Measurements from ENCODE around the gene AGAP1.
"Not testable (repeated sequence)": the region's sequence is repeated elsewhere in the genome, so short reads cannot be mapped to it uniquely, and the experiment has no call there.

The AGAP1 gene

GRCh38 chr2:236088368-236089057, 594.7 kb downstream of the AGAP1 start:
- no peak for DNase-seq (ENCODE audit: low read depth, low spot score)

DNA sequence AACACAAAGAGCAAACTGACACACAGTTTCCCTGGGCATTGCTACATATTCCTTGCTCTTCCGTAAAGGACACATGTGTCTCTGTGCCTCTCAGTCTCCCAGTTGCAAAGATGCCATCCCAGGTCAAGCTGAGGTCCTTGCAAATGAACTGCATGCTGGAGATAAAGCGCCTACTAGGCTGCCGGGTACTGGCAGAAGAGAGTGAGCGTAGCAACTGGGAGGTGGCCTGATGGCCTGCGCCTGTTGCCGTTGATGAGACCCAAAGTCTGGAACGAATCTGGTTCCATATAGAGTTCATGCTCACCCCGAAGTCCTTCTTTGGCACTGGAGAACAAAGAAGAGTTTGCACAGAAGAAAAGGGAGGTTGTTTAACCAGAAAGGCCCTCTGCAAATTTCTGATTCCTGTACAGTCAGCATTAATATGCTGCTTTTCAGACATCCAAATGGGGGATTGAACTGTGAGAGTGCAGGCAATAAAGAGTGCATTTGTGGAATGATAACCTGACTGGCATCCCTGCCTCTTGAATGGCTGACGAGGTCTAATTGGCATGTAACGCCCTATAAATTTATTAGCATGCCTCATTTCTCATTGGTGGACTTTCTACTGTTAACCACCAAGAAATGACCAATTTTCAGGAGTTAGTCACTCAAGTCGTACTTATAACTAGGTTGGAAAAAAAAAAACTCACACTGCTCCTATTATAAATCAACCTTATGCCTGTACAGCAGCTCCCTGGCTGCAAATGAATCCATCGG, 595.6 kb downstream of the AGAP1 start:
- no peak for DNase-seq (ENCODE audit: low read depth, low spot score)

- no peak for DNase-seq (ENCODE audit: low read depth, low spot score)
Observed at GRCh38 chr2:236090027-236090382, 596.2 kb downstream of the AGAP1 start.

DNA sequence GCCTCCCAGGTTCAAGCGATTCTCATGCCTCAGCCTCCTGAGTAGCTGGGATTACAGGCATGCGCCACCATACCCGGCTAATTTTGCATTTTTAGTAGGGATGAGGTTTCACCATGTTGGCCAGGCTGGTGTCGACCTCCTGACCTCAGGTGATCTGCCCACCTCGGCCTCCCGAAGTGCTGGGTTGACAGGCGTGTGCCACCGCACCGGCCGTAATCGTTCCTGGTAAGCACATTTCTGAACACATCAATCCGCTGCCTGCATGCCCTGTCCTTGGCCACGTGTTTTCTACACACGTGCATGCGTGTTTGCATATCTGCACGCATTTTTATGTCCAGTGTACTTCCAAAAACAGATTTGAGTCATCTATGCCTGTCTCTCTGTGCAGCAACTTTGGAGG, 597.0 kb downstream of the AGAP1 start:
- not testable (repeated sequence) for DNase-seq (ENCODE audit: low read depth, low spot score)

DNA sequence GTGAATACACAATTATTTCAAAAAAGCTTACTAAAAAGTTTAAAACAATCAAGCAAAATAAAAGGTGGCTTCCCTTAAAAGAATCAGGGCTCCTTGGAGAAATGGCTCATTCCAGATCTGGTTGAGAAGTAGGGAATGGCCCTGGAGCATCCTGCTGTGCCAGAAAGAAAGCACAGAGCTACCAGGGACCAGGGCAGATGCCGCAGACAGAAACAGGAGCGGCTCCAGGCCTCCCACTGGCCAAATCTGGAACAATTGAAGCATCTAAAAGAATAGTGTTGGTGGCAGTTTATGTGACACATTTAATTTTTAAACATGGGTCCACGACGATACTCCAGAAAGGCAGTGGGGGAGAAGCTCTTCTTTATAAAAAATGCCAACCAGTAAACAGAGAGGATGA, 598.9 kb downstream of the AGAP1 start:
- no peak for DNase-seq (ENCODE audit: low read depth, low spot score)

GRCh38 chr2:236093134-236093533, 599.3 kb downstream of the AGAP1 start:
- no peak for DNase-seq (ENCODE audit: low read depth, low spot score)

DNA sequence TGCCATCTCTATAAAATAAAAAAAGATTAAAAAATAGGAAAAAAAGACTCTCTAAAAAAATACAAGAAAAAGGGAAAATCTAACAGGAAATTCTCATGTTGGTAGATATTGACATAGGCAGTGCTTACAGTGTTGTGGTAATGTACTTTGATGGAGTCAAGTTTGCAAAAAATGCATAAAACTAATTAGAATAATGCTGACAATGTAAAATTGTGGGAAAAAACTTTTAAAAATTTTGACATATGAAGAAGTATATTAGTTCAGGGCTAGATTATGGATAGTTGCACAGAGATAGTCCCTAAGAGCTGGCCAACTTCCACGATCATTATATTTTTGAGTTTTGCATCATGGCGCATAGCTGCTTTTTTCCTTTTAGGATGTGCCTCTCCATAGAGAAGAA, 601.7 kb downstream of the AGAP1 start:
- DNase-seq (ENCODE audit: low read depth, low spot score) = no peak

DNA sequence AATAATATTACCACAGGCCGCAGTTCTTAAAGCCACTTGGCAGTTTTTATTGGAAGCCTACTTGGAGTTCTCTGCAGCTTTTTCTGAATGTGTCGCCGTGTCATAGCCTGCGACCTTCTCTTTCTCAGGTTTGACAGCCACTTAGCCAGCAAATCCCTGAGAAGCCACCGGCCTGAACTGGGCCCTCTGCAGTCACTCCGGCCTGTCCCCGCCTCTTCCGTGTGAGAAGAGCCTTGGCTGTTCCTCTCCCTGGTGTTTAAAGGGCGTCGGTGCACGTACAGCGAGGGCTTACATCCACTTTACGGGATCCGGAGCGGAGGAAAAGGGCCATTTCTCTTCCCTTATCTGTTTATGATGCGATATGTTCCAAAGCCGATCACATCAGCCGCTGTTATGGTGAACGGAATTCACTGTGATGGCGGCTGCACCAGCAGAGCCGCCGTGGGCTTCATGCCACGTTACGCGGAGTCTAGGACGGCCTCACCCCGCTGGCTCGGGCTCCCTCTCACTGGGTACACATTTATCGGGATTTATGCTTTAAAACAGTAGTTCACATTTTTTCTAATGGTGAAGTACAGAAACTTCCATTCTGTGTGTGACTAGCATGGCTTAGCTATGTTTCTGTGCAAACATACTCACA, 607.6 kb downstream of the AGAP1 start:
- no peak for DNase-seq (ENCODE audit: low read depth, low spot score)

DNA sequence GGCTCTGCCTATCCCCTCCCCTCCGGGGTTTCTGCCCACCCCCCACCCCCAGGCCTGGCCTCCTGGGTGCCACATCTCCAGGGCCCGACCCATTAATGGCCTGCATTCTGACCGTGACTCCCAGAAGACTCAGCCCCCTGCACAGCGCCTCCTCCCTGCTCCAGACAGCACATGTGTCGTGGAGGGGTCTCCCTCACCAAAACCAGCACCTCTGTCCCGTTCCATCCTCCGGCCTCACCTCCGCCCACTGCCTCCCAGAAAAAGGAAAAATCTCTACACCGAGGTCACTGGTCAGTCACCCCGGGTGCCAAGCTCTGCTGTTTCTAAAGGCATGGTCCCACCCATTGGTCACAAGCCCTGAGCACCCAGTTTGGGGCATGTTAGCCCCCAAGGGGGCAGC, 609.1 kb downstream of the AGAP1 start:
- DNase-seq (ENCODE audit: low read depth, low spot score) = no peak

DNA sequence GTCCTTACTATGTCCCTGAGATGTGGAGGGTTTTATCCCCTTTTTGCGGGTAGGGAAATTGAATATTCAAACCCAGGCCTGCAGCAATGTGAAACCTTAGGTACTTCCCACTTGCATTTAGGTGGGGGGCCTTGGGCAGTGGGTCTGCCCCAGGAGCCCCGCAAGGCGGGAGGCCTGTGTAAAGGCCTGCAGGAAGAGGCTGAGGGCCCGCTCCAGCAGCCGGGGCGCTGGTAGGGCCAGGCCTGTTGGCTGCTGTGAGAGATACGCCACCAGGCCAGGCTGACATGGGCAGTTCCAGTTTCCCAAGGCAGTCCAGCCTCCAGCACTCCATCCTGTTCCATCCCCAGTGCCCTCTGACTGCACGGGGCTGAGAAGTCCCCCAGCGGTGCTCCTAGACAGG, 610.1 kb downstream of the AGAP1 start:
- DNase-seq (ENCODE audit: low read depth, low spot score) = no peak

DNA sequence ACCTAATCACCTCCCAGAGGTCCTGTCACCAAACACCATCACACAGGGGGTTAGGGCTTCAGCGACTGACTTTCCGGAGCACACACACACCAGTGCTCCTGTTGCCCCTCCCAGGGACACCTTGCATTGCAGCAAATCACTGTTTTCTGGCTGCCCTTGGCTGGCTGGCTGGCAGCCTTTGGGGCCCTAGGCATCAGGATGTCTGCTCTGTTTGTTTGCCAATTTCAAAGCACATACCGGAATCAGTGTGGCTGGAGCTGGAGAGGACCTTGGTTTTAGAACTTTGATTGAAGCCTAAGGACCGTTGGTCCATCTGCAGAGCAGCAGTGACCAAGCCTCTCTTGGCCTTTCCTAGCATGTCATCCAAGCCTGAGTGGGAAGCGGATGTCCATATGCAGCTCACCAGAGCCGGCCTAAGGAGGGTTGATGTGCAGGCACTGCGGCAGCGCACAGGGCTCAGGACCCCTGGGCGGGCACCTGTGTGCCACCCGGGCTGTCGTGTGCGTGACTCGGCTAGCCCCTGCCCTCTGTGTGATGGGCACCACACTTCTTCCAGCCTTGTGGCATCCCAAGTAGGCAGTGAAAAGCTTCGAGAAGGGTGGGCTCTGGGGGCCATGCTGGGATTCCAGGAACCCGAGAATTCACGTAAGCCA, 612.2 kb downstream of the AGAP1 start:
- no peak for DNase-seq (ENCODE audit: low read depth, low spot score)

GRCh38 chr2:236106761-236107160, 612.9 kb downstream of the AGAP1 start:
- DNase-seq (ENCODE audit: low read depth, low spot score) = no peak

- no peak for DNase-seq (ENCODE audit: low read depth, low spot score)
Observed at GRCh38 chr2:236107536-236107935, 613.7 kb downstream of the AGAP1 start.

DNA sequence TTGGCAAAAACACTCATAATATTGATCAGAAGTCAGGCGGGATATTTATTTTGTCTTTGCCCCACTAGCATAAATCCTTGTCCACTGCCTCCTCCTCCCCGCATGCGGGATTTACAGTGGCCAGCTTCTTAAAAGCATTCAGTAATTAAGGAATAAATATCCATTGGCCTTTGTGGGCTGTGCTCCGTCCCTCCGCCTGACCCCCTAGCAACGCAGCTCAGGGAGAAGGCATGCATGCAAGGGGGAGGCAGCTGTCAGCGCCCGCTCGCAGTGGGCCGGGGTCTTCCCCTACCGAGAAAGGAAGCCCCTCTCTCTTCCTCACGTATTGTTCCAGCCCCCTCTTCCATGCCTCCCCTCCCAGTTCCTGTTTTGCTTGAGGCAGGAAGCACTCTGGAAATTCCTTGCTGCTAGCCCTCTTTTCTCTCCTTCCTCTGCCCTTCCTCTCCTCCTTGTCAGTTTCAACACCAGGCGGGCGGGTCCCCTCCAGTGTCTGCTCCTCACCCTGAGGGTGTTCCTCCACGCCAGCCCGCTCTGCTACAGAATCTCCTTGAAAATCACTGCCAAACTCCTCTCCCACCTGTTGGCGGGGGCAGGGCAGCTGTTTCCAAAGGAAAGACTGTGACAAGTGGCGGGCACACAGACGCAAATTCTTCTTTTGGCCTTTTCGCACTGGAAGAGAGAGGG, 614.2 kb downstream of the AGAP1 start:
- DNase-seq (ENCODE audit: low read depth, low spot score) = no peak

GRCh38 chr2:236109061-236109460, 615.2 kb downstream of the AGAP1 start:
- DNase-seq (ENCODE audit: low read depth, low spot score) = no peak

GRCh38 chr2:236109473-236109872, 615.6 kb downstream of the AGAP1 start:
- no peak for DNase-seq (ENCODE audit: low read depth, low spot score)

DNA sequence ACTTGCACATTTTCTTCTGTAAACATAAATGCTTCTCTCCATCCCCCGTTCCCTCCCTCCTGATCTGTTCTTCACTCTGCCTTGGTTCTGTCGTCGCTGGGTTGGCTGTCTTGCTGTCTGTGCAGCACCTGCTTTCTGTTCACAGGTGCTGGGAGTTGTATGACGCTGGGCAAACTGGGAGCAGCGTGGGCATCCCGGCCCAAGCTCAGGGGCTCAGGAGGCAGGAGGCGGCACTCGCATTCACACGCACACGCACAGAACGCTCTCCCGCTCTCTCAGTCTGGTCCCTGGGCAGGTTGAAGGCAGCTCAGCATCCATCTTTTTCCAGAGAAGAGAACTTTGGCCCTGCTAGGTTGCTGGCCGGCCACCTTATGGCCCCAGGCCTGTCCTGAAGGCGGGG, 618.6 kb downstream of the AGAP1 start:
- DNase-seq (ENCODE audit: low read depth, low spot score) = no peak

DNA sequence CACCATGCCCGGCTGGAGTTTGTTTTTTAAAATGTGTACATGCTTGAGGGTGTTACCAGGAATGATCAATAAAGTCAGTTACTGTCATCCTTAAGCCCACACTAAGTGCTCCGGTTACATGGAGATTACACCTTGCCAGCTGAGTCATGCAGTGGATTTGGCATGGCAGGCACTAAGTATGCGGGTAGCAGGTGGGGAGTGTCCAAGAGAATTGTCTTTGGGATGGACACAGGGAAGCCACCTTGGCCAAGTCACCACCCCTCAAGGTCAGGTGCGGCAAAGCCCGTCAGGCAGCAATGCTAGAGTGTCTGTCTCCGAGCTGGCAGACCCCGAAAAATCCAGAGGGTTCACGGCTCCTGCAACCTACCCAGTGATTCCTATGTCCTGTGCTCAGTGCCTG, 619.6 kb downstream of the AGAP1 start:
- no peak for DNase-seq (ENCODE audit: low read depth, low spot score)

DNA sequence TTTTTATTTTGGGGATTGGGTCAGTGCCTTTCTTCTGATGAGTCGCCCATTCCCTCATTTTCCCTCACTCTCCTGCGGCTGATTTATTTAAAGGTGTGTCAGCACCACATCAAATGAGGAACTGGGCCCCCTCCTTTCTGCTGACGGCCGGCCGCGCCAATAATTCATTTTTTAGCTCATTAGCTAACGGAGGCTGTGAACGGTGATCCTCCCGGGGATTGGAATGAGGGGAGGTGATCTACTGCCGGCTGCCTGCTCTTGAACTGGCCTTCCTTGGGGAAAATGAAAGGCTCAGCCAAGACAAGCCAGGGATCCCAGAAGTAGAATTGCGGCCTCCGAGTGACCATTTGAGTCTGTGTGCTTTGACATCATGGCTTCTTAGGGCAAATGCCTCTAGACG, 620.1 kb downstream of the AGAP1 start:
- DNase-seq (ENCODE audit: low read depth, low spot score) = no peak

DNA sequence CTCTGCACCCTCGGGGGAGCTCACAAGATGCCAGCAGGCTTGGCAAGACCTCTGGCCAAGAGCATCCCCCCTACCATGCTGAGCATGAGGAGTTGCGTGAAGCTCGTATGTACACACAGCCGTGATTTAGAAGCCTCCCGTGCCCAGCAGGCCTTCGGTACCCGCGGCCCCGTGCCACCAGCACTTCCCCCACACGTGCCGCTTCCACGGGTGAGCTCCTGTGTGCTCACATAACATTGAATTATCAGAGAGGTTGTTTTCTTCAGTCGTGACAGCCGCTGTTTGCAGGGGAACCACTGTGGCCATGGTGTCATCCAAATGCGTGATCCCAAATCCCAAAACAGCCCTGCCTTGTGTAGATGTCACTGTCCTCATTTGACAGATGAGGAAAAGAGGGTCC, 621.1 kb downstream of the AGAP1 start:
- no peak for DNase-seq (ENCODE audit: low read depth, low spot score)

DNA sequence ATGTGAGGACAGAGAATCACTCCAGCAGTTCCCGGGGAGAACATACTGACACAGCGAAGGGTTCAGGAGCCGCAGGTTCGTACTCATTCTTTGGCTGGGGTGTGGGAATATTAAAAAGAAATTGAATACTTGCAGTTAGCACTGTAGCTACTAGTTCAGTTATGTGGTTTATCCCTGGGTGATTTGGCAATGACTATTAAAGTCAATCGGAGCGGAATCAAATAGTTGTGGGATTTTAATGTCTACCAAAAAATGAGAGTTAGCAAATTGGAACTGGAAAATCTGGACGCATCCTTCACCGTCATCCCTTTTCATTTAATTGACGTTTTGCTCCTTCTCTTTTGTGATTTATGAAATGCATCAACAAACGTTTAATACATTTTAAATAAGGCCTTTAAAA, 623.6 kb downstream of the AGAP1 start:
- no peak for DNase-seq (ENCODE audit: low read depth, low spot score)

DNA sequence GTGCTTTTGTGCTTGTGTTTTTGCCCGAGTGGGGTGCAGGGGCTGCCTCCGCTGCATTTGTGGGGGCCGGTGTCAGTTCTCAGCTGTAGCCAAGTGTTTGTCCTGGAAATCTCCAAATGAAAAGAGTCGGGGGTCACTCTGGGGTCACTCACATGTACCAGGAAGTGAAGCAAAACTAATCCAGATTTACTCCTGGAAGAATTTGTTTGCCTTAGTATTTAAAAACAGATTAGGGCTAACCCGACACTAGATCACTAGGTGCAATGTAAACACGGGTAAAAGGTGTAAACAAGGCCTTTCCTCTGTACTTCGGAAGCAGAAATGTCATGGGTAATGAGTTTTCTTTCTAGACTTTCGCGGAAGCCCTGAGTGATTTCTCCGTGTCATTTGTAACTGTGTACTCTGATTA, 624.0 kb downstream of the AGAP1 start:
- no peak for DNase-seq (ENCODE audit: low read depth, low spot score)
